Thoracic aorta (tissue), 2 donors: ENCODE measurements around the gene SLC35F6. TPM values are rescaled to one million over a fixed set of nuclear protein-coding genes. Genes with fewer than 3 reads are reported as not detected.
"Not testable (repeated sequence)": the region's sequence is repeated elsewhere in the genome, so short reads cannot be mapped to it uniquely, and the experiment has no call there.

Experiments used
- ATAC-seq: fragments of 150-250 bp; one replicate; pipeline ENCODE4 v1.8.0; 2017; ENCODE audit warnings: low read depth; ENCODE audit not compliant: insufficient number of reproducible peaks, low FRiP score
- DNase-seq: peaks from one replicate; pipeline ENCODE4 v3.0.0-alpha.2; 2020; ENCODE audit warnings: low spot score
- H3K27ac ChIP-seq, 2 donors: fragments of 200-600 bp; sonication (generic); 1 replicate in 1 of 2; 2 replicates in 1 of 2; pipeline ENCODE4 v1.5.1; 2016; ENCODE audit warnings: mild to moderate bottlenecking in 2 of 2, moderate library complexity in 2 of 2
- H3K27me3 ChIP-seq: fragments of 200-600 bp; sonication (generic); replicated peaks from 2 replicates; pipeline ENCODE4 v1.6.0; 2016; ENCODE audit warnings: mild to moderate bottlenecking; ENCODE audit not compliant: insufficient read depth
- H3K36me3 ChIP-seq: fragments of 200-600 bp; sonication (generic); one replicate; pipeline ENCODE4 v1.5.1; 2016
- H3K4me1 ChIP-seq, 2 donors: fragments of 200-600 bp; sonication (generic); 1 replicate in 1 of 2; 2 replicates in 1 of 2; pipeline versions ENCODE4 v1.5.1 to v1.6.0; 2016; ENCODE audit warnings: low read depth in 2 of 2, mild to moderate bottlenecking in 1 of 2; ENCODE audit not compliant: control insufficient read depth in 1 of 2
- H3K4me3 ChIP-seq: fragments of 200-600 bp; sonication (generic); 2 replicates; pipeline ENCODE4 v1.5.1; 2016; ENCODE audit warnings: mild to moderate bottlenecking
- H3K9me3 ChIP-seq: fragments of 200-600 bp; sonication (generic); 2 replicates; pipeline ENCODE4 v1.5.1; 2016
- CTCF ChIP-seq: fragments of 200-600 bp; sonication (generic); IDR thresholded peaks from one replicate; pipeline ENCODE4 v1.5.1; 2019; ENCODE audit warnings: antibody characterized with exemption
- total RNA-seq, 2 donors: library from RNA; depleted of rRNA; stranded (reverse); fragments of >200 nt; gene quantifications; one replicate each; pipeline versions ENCODE4 v1.1.0 to v1.2.3, GENCODE V29; 2016

SLC35F6 gene
- total RNA-seq, 2 donors from 2014 or later = 43.7 to 44.5 TPM

GRCh38 chr2:26786207-26787028 is 22.3 kb downstream of the SLC35F6 start:
- no peak for TF ChIP-seq CTCF
- ATAC-seq (no peak), DNase-seq (no peak)
- peaks cover 6 to 8% of the 10 kb centered on the region in 2 donors for H3K4me1 ChIP-seq
- peak overlapping the region; percentile 87 for H3K4me3 ChIP-seq
- no peak overlapping the region for H3K27ac ChIP-seq
- H3K27me3 ChIP-seq = no peaks in the 10 kb centered on the region
- H3K9me3 ChIP-seq = no peaks in the 10 kb centered on the region
- no peaks in the 10 kb centered on the region for H3K36me3 ChIP-seq

GRCh38 chr2:26792720-26793119 is 28.6 kb downstream of the SLC35F6 start:
- Histone ChIP-seq H3K27me3 (no peaks in the 10 kb centered on the region), H3K4me1 (no peaks in the 10 kb centered on the region), H3K9me3 (no peaks in the 10 kb centered on the region), H3K4me3 (no peak overlapping the region), H3K27ac (no peak overlapping the region), H3K36me3 (no peaks in the 10 kb centered on the region)
- TF ChIP-seq CTCF = no peak
- ATAC-seq (no peak), DNase-seq (no peak)

GRCh38 chr2:26793518-26793917 is 29.4 kb downstream of the SLC35F6 start:
- TF ChIP-seq CTCF = no peak
- Histone ChIP-seq H3K4me3 (no peak overlapping the region), H3K27ac (no peak overlapping the region), H3K9me3 (no peaks in the 10 kb centered on the region), H3K36me3 (no peaks in the 10 kb centered on the region), H3K27me3 (no peaks in the 10 kb centered on the region), H3K4me1 (no peaks in the 10 kb centered on the region)
- DNase-seq (no peak), ATAC-seq (no peak)

- ATAC-seq, H3K9me3 ChIP-seq: not testable (repeated sequence)
These were observed 31.1 kb downstream of the SLC35F6 start for GRCh38 chr2:26795135-26795534.

GRCh38 chr2:26801328-26801727 is 37.2 kb downstream of the SLC35F6 start:
- no peak for DNase-seq
- Histone ChIP-seq H3K9me3 (no peaks in the 10 kb centered on the region), H3K36me3 (no peaks in the 10 kb centered on the region), H3K4me1 (no peaks in the 10 kb centered on the region), H3K27ac (no peak overlapping the region), H3K4me3 (no peak overlapping the region), H3K27me3 (no peaks in the 10 kb centered on the region)
- no peak for TF ChIP-seq CTCF
- ATAC-seq = no peak

More at GRCh38 chr2:26795135-26795534, 31.1 kb downstream of the SLC35F6 start:
- not testable (repeated sequence) for H3K36me3 ChIP-seq, DNase-seq, H3K4me3 ChIP-seq, H3K4me1 ChIP-seq, H3K27me3 ChIP-seq, H3K27ac ChIP-seq

GRCh38 chr2:26801796-26802195 is 37.7 kb downstream of the SLC35F6 start:
- DNase-seq (no peak), ATAC-seq (no peak)
- no peaks in the 10 kb centered on the region for H3K27me3 ChIP-seq
- H3K4me1 ChIP-seq = no peaks in the 10 kb centered on the region
- no peaks in the 10 kb centered on the region for H3K36me3 ChIP-seq
- no peak for TF ChIP-seq CTCF
- H3K9me3 ChIP-seq = no peaks in the 10 kb centered on the region
- no peak overlapping the region for H3K4me3 ChIP-seq
- H3K27ac ChIP-seq = no peak overlapping the region
